Uterus (tissue), 2 donors: Measurements from ENCODE around the gene PLA2G3.

Experiments
- POLR2A ChIP-seq, 2 donors: fragments of 450-650 bp; IDR thresholded peaks; one replicate each; pipeline ENCODE4 v1.6.1; 2016; ENCODE audit warnings: antibody characterized with exemption in 2 of 2, mild to moderate bottlenecking in 1 of 2, moderate library complexity in 1 of 2
- TF ChIP-seq, protein P1 (sequence below), 4 experiments: fragments of 200-600 bp in 2 of 4; fragments of 450-650 bp in 2 of 4; sonication (generic) in 2 of 4; IDR thresholded peaks; one replicate each; pipeline ENCODE4 v1.5.1; 2016 to 2019; ENCODE audit warnings: antibody characterized with exemption in 4 of 4, mild to moderate bottlenecking in 2 of 4, moderate library complexity in 1 of 4

DNA sequence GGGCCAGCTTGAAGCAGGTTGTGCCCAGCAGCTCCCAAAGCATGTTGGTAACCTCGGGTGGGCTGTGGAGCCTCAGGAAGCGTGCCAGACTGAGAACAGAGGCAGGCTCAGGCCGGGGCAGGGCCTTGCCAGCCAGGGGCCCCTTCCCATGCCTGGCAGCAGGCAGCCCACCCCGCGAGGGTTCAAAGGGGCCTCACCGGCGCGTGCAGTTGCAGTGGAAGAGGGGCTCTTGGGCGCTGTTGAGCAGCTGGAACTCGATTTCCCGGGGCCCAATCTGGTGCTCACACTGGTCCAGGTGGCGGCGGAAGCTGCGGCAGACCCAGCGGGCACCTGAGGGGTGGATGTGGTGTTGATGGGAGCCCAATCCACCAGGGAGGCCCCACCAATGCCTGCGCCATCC, 3.6 kb downstream of the PLA2G3 start:
- TF ChIP-seq, protein P1, sequence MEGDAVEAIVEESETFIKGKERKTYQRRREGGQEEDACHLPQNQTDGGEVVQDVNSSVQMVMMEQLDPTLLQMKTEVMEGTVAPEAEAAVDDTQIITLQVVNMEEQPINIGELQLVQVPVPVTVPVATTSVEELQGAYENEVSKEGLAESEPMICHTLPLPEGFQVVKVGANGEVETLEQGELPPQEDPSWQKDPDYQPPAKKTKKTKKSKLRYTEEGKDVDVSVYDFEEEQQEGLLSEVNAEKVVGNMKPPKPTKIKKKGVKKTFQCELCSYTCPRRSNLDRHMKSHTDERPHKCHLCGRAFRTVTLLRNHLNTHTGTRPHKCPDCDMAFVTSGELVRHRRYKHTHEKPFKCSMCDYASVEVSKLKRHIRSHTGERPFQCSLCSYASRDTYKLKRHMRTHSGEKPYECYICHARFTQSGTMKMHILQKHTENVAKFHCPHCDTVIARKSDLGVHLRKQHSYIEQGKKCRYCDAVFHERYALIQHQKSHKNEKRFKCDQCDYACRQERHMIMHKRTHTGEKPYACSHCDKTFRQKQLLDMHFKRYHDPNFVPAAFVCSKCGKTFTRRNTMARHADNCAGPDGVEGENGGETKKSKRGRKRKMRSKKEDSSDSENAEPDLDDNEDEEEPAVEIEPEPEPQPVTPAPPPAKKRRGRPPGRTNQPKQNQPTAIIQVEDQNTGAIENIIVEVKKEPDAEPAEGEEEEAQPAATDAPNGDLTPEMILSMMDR (IDR thresholded peaks at IDR 0.05) = no peak
- no peak for TF ChIP-seq POLR2A (IDR thresholded peaks at IDR 0.05)
